GM12878 (cell line): Measurements from ENCODE around the gene DNAJB8. TPM values are rescaled to one million over a fixed set of nuclear protein-coding genes. Genes with fewer than 3 reads are reported as not detected.

Experiments
- ATAC-seq: fragments of 200-7000 bp; cut with Tn5 transposase; 3 replicates; pipeline ENCODE4 v1.9.1; 2020; ENCODE audit warnings: mild to moderate bottlenecking, moderate library complexity
- BruUV-seq: library from RNA; stranded (reverse); fragments of 400-500 nt; replicated peaks from 2 replicates; lab custom pipeline; 2021; lab: Mats Ljungman, UMichigan
- CTCF ChIA-PET: fragments of 300-600 bp; sonication (Branson Sonifier 250); formaldehyde crosslinking; extraction: SDS; loops from one replicate; lab custom pipeline; 2021; ENCODE audit warnings: inconsistent platforms; lab: Yijun Ruan, JAX
- POLR2A ChIA-PET: fragments of 350-600 bp; formaldehyde crosslinking; extraction: SDS; loops from one replicate; lab custom pipeline; 2021; ENCODE audit warnings: inconsistent platforms; lab: Charles Lee
- RAD21 ChIA-PET: fragments of 300-600 bp; sonication (Branson Sonifier 250); formaldehyde crosslinking; loops from one replicate; lab custom pipeline; 2023; ENCODE audit warnings: antibody characterized with exemption; ENCODE audit not compliant: unreplicated experiment; lab: Charles Lee
- SMC1A ChIA-PET: fragments of 300-600 bp; sonication (Branson Sonifier 250); formaldehyde crosslinking; loops from one replicate; lab custom pipeline; 2023; ENCODE audit not compliant: unreplicated experiment, uncharacterized antibody; lab: Charles Lee
- DNase-seq: peaks from one replicate; pipeline ENCODE4 v3.0.0-alpha.2; 2011; ENCODE audit warnings: low read depth, low spot score
- FAIRE-seq: peaks from 3 replicates; lab custom pipeline; 2011; peaks lifted over from hg19 to GRCh38; lab: Jason Lieb, UNC
- H2AFZ ChIP-seq: 2 replicates; pipeline ENCODE4 v1.6.0; 2011; ENCODE audit warnings: low read depth, low read length, control low read depth; ENCODE audit not compliant: control insufficient read depth
- H3K27ac ChIP-seq: 2 replicates; pipeline ENCODE4 v1.5.1; 2011; ENCODE audit warnings: control low read depth; ENCODE audit not compliant: control insufficient read depth, insufficient read depth
- H3K27me3 ChIP-seq, 2 experiments: replicated peaks in 1 of 2; 2 replicates each; pipeline versions ENCODE4 v1.6.0 to v1.6.1; 2011; ENCODE audit warnings: low read length in 1 of 2; ENCODE audit not compliant: control insufficient read depth in 2 of 2, insufficient read depth in 2 of 2
- H3K36me3 ChIP-seq, 2 experiments: 2 replicates each; pipeline ENCODE4 v1.5.1; 2011; ENCODE audit warnings: low read length in 1 of 2; ENCODE audit not compliant: control insufficient read depth in 2 of 2, insufficient read depth in 2 of 2
- H3K4me1 ChIP-seq: 2 replicates; pipeline ENCODE4 v1.6.1; 2011; ENCODE audit warnings: mild to moderate bottlenecking, low read length, moderate library complexity, mixed read lengths; ENCODE audit not compliant: control insufficient read depth, insufficient read depth
- H3K4me2 ChIP-seq: 2 replicates; pipeline ENCODE4 v1.6.0; 2011; ENCODE audit warnings: control low read depth; ENCODE audit not compliant: control insufficient read depth, insufficient read depth
- H3K4me3 ChIP-seq: fragments of 200-600 bp; sonication (generic); 2 replicates; pipeline ENCODE4 v1.5.1; 2016
- H3K79me2 ChIP-seq: 2 replicates; pipeline ENCODE4 v1.6.0; 2011; ENCODE audit warnings: low read length; ENCODE audit not compliant: control insufficient read depth, insufficient read depth
- H3K9ac ChIP-seq: 2 replicates; pipeline ENCODE4 v1.8.0; 2011; ENCODE audit warnings: low read length, control low read depth, mixed read lengths; ENCODE audit not compliant: control insufficient read depth, insufficient read depth
- H3K9me3 ChIP-seq: replicated peaks from 3 replicates; pipeline ENCODE4 v1.5.1; 2011; ENCODE audit warnings: mild to moderate bottlenecking, low read length; ENCODE audit not compliant: control insufficient read depth, insufficient read depth
- H4K20me1 ChIP-seq: 2 replicates; pipeline ENCODE4 v1.6.0; 2011; ENCODE audit not compliant: control insufficient read depth, insufficient read depth
- FOS ChIP-seq: IDR thresholded peaks from 3 replicates; pipeline ENCODE4 v1.6.1; 2011; ENCODE audit warnings: borderline replicate concordance; ENCODE audit not compliant: insufficient read length; ENCODE audit errors: extremely low read depth
- HDAC2 ChIP-seq: fragments of 200-600 bp; sonication (generic); IDR thresholded peaks from 2 replicates; pipeline ENCODE4 v1.6.1; 2017
- HDGF ChIP-seq: fragments of 450-650 bp; IDR thresholded peaks from 2 replicates; pipeline ENCODE4 v1.6.1; 2016; ENCODE audit warnings: antibody characterized with exemption
- IKZF1 ChIP-seq: fragments of 450-650 bp; conservative IDR thresholded peaks from 2 replicates; pipeline ENCODE4 v1.6.1; 2017; ENCODE audit warnings: antibody characterized with exemption, mild to moderate bottlenecking
- IRF5 ChIP-seq: fragments of 450-650 bp; IDR thresholded peaks from 2 replicates; pipeline ENCODE4 v1.6.1; 2017; ENCODE audit warnings: borderline replicate concordance
- JUND ChIP-seq: IDR thresholded peaks from 2 replicates; pipeline ENCODE4 v1.6.1; 2012; ENCODE audit warnings: low read depth, mild to moderate bottlenecking, low read length, improper control_type of control experiment, moderate library complexity
- PML ChIP-seq: IDR thresholded peaks from 2 replicates; pipeline ENCODE4 v1.6.1; 2012; ENCODE audit warnings: low read length, inconsistent platforms
- RAD21 ChIP-seq: IDR thresholded peaks from 2 replicates; pipeline ENCODE4 v1.6.1; 2011; ENCODE audit warnings: mild to moderate bottlenecking, low read depth, low read length, moderate library complexity; ENCODE audit not compliant: insufficient read depth
- SMC3 ChIP-seq: IDR thresholded peaks from 2 replicates; pipeline ENCODE4 v1.6.1; 2011; ENCODE audit warnings: low read length, improper control_type of control experiment, borderline replicate concordance
- TCF3 ChIP-seq: IDR thresholded peaks from 2 replicates; pipeline ENCODE4 v1.6.1; 2012; ENCODE audit warnings: low read depth, mild to moderate bottlenecking, low read length, borderline replicate concordance; ENCODE audit not compliant: insufficient read depth
- WRNIP1 ChIP-seq: IDR thresholded peaks from 2 replicates; pipeline ENCODE4 v1.6.1; 2011; ENCODE audit warnings: low read depth, low read length, improper control_type of control experiment, borderline replicate concordance
- YY1 ChIP-seq: IDR thresholded peaks from 2 replicates; pipeline ENCODE4 v1.6.1; 2011; ENCODE audit warnings: low read depth, mild to moderate bottlenecking, low read length
- ZNF207 ChIP-seq: fragments of 450-650 bp; IDR thresholded peaks from 2 replicates; pipeline ENCODE4 v1.6.1; 2014; ENCODE audit warnings: antibody characterized with exemption, mild to moderate bottlenecking, borderline replicate concordance
- WGBS: methylation state at CpG from one replicate; pipeline ENCODE4 v1.1.6; 2016; ENCODE audit warnings: low lambda C conversion rate; ENCODE audit not compliant: insufficient replicate concordance, insufficient coverage; ENCODE audit errors: missing lambda C conversion rate; 5-methylcytosine and 5-hydroxymethylcytosine counted together
- in situ Hi-C: fragments of 300-500 bp; cut with MboI; formaldehyde crosslinking; loops from 9 replicates; pipeline ENCODE4 v1.14.3; 2018; ENCODE audit warnings: mixed read lengths
- intact Hi-C: fragments of 100-400 bp; cut with micrococcal nuclease; formaldehyde crosslinking; loops from one replicate; pipeline ENCODE4 v1.14.2; 2022; ENCODE audit not compliant: unreplicated experiment
- polyA plus RNA-seq, 11 experiments: library from polyadenylated mRNA; depleted of rRNA in 4 of 11; unstranded in 6 of 11; stranded (reverse) in 5 of 11; fragments of >200 nt; fragmentation: Nextera tagmentation in 4 of 11; fragmentation: Illumina TruSeq in 1 of 11; extraction: Ambion mirVana in 4 of 11; extraction: Trizol in 1 of 11; gene quantifications; 1 replicate in 1 of 11; 2 replicates in 10 of 11; pipeline versions ENCODE4 v1.2.1 to v1.2.3, GENCODE V29; 2011 to 2016; ENCODE audit warnings: inconsistent platforms in 2 of 11, missing spikeins in 2 of 11, low read depth in 1 of 11
- total RNA-seq, 4 experiments: library from RNA; depleted of rRNA in 3 of 4; stranded (reverse); fragments of >200 nt in 3 of 4; fragmentation: Illumina TruSeq in 1 of 4; extraction: Trizol in 1 of 4; gene quantifications; 2 replicates each; pipeline versions ENCODE4 v1.2.1 to v1.2.3, GENCODE V29; 2013 to 2021
- TF ChIP-seq, protein P1 (sequence below): IDR thresholded peaks from 2 replicates; pipeline ENCODE4 v1.6.1; 2012; ENCODE audit warnings: low read depth, low read length, improper control_type of control experiment
- TF ChIP-seq, protein P2 (sequence below): IDR thresholded peaks from 2 replicates; pipeline ENCODE4 v1.6.1; 2011; ENCODE audit warnings: borderline replicate concordance, low read depth, mild to moderate bottlenecking, moderate library complexity, mixed read lengths, low read length; ENCODE audit not compliant: insufficient read depth; ENCODE audit errors: extremely low read length
- TF ChIP-seq, protein P3 (sequence below): fragments of 450-650 bp; formaldehyde crosslinking; IDR thresholded peaks from 2 replicates; pipeline ENCODE4 v1.4.0; 2020; ENCODE audit warnings: mild to moderate bottlenecking, moderate library complexity

DNAJB8 gene
- total and polyA plus RNA-seq, 10 of the 15 experiments (the other 5 are each of a cell fraction or from before 2014, with no cell fraction given) = not detected

DNA sequence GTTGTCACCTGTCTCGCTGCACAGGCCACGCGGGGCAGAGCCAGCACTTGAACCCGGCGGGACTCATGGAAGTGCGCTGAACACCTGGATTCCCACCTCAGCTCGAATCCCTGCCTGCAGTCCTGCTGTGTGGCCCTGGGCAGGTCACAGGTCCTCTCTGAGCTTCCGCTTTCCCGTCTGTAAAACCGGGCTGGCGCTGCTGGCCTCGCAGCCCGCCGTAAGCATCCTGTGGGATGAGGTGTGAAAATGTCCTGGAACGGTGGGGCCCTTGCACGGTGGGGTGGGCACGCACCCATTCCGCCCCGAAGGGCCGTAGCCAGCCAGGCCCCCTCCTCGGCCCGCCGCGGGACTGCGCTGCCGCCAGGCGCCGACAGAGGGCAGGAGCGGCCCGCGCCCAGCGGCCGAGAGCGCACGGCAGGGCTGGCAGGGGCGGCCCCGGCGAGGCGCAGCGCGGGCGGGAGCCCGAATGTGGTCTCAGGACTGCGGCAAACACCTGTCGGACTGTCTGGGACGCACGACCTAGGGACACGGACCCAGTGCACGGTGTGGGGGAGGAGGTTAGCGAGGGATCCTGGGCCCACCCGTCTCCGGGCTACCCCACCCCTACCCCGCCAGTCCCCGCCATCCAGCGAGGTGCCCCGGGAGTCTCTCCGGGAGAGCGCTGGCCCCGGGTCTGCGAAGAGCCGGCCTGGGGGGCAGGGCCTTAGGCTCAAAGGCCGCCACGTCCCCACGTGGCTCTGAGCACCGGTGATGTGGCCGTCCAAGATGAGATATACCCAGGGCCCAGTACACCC lies 40.4 kb downstream of the DNAJB8 start:
- no TSS peak for BruUV-seq
- no peak for DNase-seq
- ATAC-seq = peak; percentile 98
- Histone ChIP-seq H3K4me1 (no peaks in the 10 kb centered on the region), H3K9ac (no peak overlapping the region), H2AFZ (peak overlapping the region; percentile 30; the same call in 1 of the 2 replicates), H3K79me2 (no peaks in the 10 kb centered on the region), H3K27ac (no peak overlapping the region), H3K4me3 (no peak overlapping the region), H4K20me1 (no peaks in the 10 kb centered on the region), H3K9me3 (no peaks in the 10 kb centered on the region), H3K4me2 (peak overlapping the region; percentile 11; the same call in 1 of the 2 replicates), H3K36me3 (no peaks in the 10 kb centered on the region), H3K27me3 (no peaks in the 10 kb centered on the region; a peak in 1 of 4 replicates)
- ChIA-PET RAD21 (interaction anchor here (1.0 kb wide), 1 partner anchor 71 kb away, joined by 3 read pairs; no protein-coding TSS in a partner anchor), SMC1A (interaction anchor here (1.0 kb wide), 1 partner anchor 183 kb away, joined by 3 read pairs; no protein-coding TSS in a partner anchor), CTCF (interaction anchor here (0.8 to 3.7 kb wide), 9 partner anchors 12 to 200 kb away, joined by 3 to 28 read pairs (median 5); no protein-coding TSS in a partner anchor), POLR2A (no interaction called here)
- intact Hi-C loops (loop anchor here (1.0 to 5.0 kb wide), 3 partner anchors 72 to 329 kb away; no protein-coding TSS in a partner anchor), in situ Hi-C loops (no loop called here)
- WGBS = 12% methylated on average over 57 of the region's 66 CpGs
- no peak for FAIRE-seq
- TF ChIP-seq JUND (0 out of 2 replicates have a peak, but pooled peaks have one; percentile 20), SMC3 (peak; percentile 67), IKZF1 (peak; percentile 44), YY1 (peak; percentile 63), FOS (no peak), WRNIP1 (no peak), IRF5 (no peak), HDGF (no peak), ZNF207 (no peak), TCF3 (peak; percentile 35; the same call in 1 of the 2 replicates), RAD21 (peak; percentile 93), PML (no peak), HDAC2 (no peak)
- TF ChIP-seq, protein P1, sequence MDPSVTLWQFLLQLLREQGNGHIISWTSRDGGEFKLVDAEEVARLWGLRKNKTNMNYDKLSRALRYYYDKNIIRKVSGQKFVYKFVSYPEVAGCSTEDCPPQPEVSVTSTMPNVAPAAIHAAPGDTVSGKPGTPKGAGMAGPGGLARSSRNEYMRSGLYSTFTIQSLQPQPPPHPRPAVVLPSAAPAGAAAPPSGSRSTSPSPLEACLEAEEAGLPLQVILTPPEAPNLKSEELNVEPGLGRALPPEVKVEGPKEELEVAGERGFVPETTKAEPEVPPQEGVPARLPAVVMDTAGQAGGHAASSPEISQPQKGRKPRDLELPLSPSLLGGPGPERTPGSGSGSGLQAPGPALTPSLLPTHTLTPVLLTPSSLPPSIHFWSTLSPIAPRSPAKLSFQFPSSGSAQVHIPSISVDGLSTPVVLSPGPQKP = no peak
- TF ChIP-seq, protein P2, sequence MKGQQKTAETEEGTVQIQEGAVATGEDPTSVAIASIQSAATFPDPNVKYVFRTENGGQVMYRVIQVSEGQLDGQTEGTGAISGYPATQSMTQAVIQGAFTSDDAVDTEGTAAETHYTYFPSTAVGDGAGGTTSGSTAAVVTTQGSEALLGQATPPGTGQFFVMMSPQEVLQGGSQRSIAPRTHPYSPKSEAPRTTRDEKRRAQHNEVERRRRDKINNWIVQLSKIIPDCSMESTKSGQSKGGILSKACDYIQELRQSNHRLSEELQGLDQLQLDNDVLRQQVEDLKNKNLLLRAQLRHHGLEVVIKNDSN = no peak
- TF ChIP-seq, protein P3, sequence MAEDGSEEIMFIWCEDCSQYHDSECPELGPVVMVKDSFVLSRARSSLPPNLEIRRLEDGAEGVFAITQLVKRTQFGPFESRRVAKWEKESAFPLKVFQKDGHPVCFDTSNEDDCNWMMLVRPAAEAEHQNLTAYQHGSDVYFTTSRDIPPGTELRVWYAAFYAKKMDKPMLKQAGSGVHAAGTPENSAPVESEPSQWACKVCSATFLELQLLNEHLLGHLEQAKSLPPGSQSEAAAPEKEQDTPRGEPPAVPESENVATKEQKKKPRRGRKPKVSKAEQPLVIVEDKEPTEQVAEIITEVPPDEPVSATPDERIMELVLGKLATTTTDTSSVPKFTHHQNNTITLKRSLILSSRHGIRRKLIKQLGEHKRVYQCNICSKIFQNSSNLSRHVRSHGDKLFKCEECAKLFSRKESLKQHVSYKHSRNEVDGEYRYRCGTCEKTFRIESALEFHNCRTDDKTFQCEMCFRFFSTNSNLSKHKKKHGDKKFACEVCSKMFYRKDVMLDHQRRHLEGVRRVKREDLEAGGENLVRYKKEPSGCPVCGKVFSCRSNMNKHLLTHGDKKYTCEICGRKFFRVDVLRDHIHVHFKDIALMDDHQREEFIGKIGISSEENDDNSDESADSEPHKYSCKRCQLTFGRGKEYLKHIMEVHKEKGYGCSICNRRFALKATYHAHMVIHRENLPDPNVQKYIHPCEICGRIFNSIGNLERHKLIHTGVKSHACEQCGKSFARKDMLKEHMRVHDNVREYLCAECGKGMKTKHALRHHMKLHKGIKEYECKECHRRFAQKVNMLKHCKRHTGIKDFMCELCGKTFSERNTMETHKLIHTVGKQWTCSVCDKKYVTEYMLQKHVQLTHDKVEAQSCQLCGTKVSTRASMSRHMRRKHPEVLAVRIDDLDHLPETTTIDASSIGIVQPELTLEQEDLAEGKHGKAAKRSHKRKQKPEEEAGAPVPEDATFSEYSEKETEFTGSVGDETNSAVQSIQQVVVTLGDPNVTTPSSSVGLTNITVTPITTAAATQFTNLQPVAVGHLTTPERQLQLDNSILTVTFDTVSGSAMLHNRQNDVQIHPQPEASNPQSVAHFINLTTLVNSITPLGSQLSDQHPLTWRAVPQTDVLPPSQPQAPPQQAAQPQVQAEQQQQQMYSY (CRISPR knock-in tag) = no peak
